ENCODE data around the gene GDAP1L1. TPM values are rescaled to one million over a fixed set of nuclear protein-coding genes. Genes with fewer than 3 reads are reported as not detected.

The GDAP1L1 gene
- total RNA-seq, 1 donor from 2014 or later = not detected

- no peaks in the 10 kb centered on the region for H3K4me1 Mint-ChIP-seq
- H3K4me3 Mint-ChIP-seq = no peak overlapping the region
- no peak overlapping the region for H3K27ac Mint-ChIP-seq
- no peaks in the 10 kb centered on the region for H3K36me3 Mint-ChIP-seq (ENCODE audit: low read depth)
- H3K27me3 Mint-ChIP-seq = peaks cover 13% of the 10 kb centered on the region
- intact Hi-C loops (cut with micrococcal nuclease) = no loop called here
- H3K9me3 Mint-ChIP-seq = no peaks in the 10 kb centered on the region
- DNase-seq = no peak
Observed at GRCh38 chr20:44251284-44251683, 4.2 kb downstream of the GDAP1L1 start.

GRCh38 chr20:44253528-44253927 is 6.4 kb downstream of the GDAP1L1 start:
- H3K27me3 Mint-ChIP-seq = peaks cover 2% of the 10 kb centered on the region
- H3K9me3 Mint-ChIP-seq = no peaks in the 10 kb centered on the region
- no peaks in the 10 kb centered on the region for H3K4me1 Mint-ChIP-seq
- no peak overlapping the region for H3K4me3 Mint-ChIP-seq
- H3K36me3 Mint-ChIP-seq (ENCODE audit: low read depth) = no peaks in the 10 kb centered on the region
- no peak overlapping the region for H3K27ac Mint-ChIP-seq
- intact Hi-C loops (cut with micrococcal nuclease) = no loop called here
- no peak for DNase-seq

- H3K27me3 Mint-ChIP-seq = no peaks in the 10 kb centered on the region
- H3K4me3 Mint-ChIP-seq = no peak overlapping the region
- H3K9me3 Mint-ChIP-seq = no peaks in the 10 kb centered on the region
- no peak for DNase-seq
- H3K4me1 Mint-ChIP-seq = no peaks in the 10 kb centered on the region
- H3K36me3 Mint-ChIP-seq (ENCODE audit: low read depth) = no peaks in the 10 kb centered on the region
- H3K27ac Mint-ChIP-seq = no peak overlapping the region
- intact Hi-C loops (cut with micrococcal nuclease) = no loop called here
Observed at GRCh38 chr20:44254073-44254472, 7.0 kb downstream of the GDAP1L1 start.

- no peaks in the 10 kb centered on the region for H3K9me3 Mint-ChIP-seq
- H3K27me3 Mint-ChIP-seq = no peaks in the 10 kb centered on the region
- no peak overlapping the region for H3K27ac Mint-ChIP-seq
- H3K4me3 Mint-ChIP-seq = no peak overlapping the region
- H3K4me1 Mint-ChIP-seq = no peaks in the 10 kb centered on the region
- no peak for DNase-seq
- H3K36me3 Mint-ChIP-seq (ENCODE audit: low read depth) = no peaks in the 10 kb centered on the region
- intact Hi-C loops (cut with micrococcal nuclease) = no loop called here
Observed at GRCh38 chr20:44255942-44256341, 8.8 kb downstream of the GDAP1L1 start.

- H3K27ac Mint-ChIP-seq = no peak overlapping the region
- no peak for DNase-seq
- intact Hi-C loops (cut with micrococcal nuclease) = no loop called here
- no peaks in the 10 kb centered on the region for H3K36me3 Mint-ChIP-seq (ENCODE audit: low read depth)
- no peaks in the 10 kb centered on the region for H3K27me3 Mint-ChIP-seq
- no peaks in the 10 kb centered on the region for H3K4me1 Mint-ChIP-seq
- H3K9me3 Mint-ChIP-seq = no peaks in the 10 kb centered on the region
- no peak overlapping the region for H3K4me3 Mint-ChIP-seq
Observed at GRCh38 chr20:44256961-44257360, 9.9 kb downstream of the GDAP1L1 start.

- H3K4me1 Mint-ChIP-seq = no peaks in the 10 kb centered on the region
- DNase-seq = no peak
- H3K27ac Mint-ChIP-seq = no peak overlapping the region
- no peaks in the 10 kb centered on the region for H3K36me3 Mint-ChIP-seq (ENCODE audit: low read depth)
- intact Hi-C loops (cut with micrococcal nuclease) = no loop called here
- H3K9me3 Mint-ChIP-seq = no peaks in the 10 kb centered on the region
- no peak overlapping the region for H3K4me3 Mint-ChIP-seq
- H3K27me3 Mint-ChIP-seq = no peaks in the 10 kb centered on the region
Observed at GRCh38 chr20:44258226-44258890, 11.2 kb downstream of the GDAP1L1 start.

GRCh38 chr20:44264287-44264686 is 17.2 kb downstream of the GDAP1L1 start:
- H3K36me3 Mint-ChIP-seq (ENCODE audit: low read depth) = no peaks in the 10 kb centered on the region
- no peak overlapping the region for H3K27ac Mint-ChIP-seq
- intact Hi-C loops (cut with micrococcal nuclease) = no loop called here
- DNase-seq = no peak
- no peaks in the 10 kb centered on the region for H3K27me3 Mint-ChIP-seq
- no peaks in the 10 kb centered on the region for H3K4me1 Mint-ChIP-seq
- no peaks in the 10 kb centered on the region for H3K9me3 Mint-ChIP-seq
- no peak overlapping the region for H3K4me3 Mint-ChIP-seq

- no peak for DNase-seq
- intact Hi-C loops (cut with micrococcal nuclease) = no loop called here
- Mint-ChIP-seq H3K4me3 (no peak overlapping the region), H3K4me1 (no peaks in the 10 kb centered on the region), H3K27me3 (no peaks in the 10 kb centered on the region), H3K36me3 (ENCODE audit: low read depth) (no peaks in the 10 kb centered on the region), H3K9me3 (no peaks in the 10 kb centered on the region), H3K27ac (no peak overlapping the region)
Observed at GRCh38 chr20:44268802-44269201, 21.7 kb downstream of the GDAP1L1 start.

GRCh38 chr20:44271915-44272663 is 25.0 kb downstream of the GDAP1L1 start:
- intact Hi-C loops (cut with micrococcal nuclease) = no loop called here
- no peak overlapping the region for H3K27ac Mint-ChIP-seq
- DNase-seq = peak; percentile 62

GRCh38 chr20:44273231-44274215 is 26.4 kb downstream of the GDAP1L1 start:
- no peak overlapping the region for H3K4me3 Mint-ChIP-seq
- no peak for DNase-seq
- no peaks in the 10 kb centered on the region for H3K9me3 Mint-ChIP-seq
- no peaks in the 10 kb centered on the region for H3K36me3 Mint-ChIP-seq (ENCODE audit: low read depth)
- intact Hi-C loops (cut with micrococcal nuclease) = no loop called here
- no peaks in the 10 kb centered on the region for H3K27me3 Mint-ChIP-seq
- no peak overlapping the region for H3K27ac Mint-ChIP-seq
- H3K4me1 Mint-ChIP-seq = no peaks in the 10 kb centered on the region

More at GRCh38 chr20:44271915-44272663, 25.0 kb downstream of the GDAP1L1 start:
- Mint-ChIP-seq H3K4me3 (no peak overlapping the region), H3K36me3 (ENCODE audit: low read depth) (no peaks in the 10 kb centered on the region), H3K27me3 (no peaks in the 10 kb centered on the region), H3K4me1 (no peaks in the 10 kb centered on the region), H3K9me3 (no peaks in the 10 kb centered on the region)

GRCh38 chr20:44274303-44275017 is 27.4 kb downstream of the GDAP1L1 start:
- H3K27me3 Mint-ChIP-seq = no peaks in the 10 kb centered on the region
- no peaks in the 10 kb centered on the region for H3K36me3 Mint-ChIP-seq (ENCODE audit: low read depth)
- no peaks in the 10 kb centered on the region for H3K4me1 Mint-ChIP-seq
- no peak overlapping the region for H3K4me3 Mint-ChIP-seq
- no peak overlapping the region for H3K27ac Mint-ChIP-seq
- no peak for DNase-seq
- no peaks in the 10 kb centered on the region for H3K9me3 Mint-ChIP-seq
- intact Hi-C loops (cut with micrococcal nuclease) = no loop called here

GRCh38 chr20:44279228-44279627 is 32.1 kb downstream of the GDAP1L1 start:
- no peaks in the 10 kb centered on the region for H3K4me1 Mint-ChIP-seq
- H3K36me3 Mint-ChIP-seq (ENCODE audit: low read depth) = no peaks in the 10 kb centered on the region
- no peak for DNase-seq
- intact Hi-C loops (cut with micrococcal nuclease) = no loop called here
- no peak overlapping the region for H3K27ac Mint-ChIP-seq
- no peaks in the 10 kb centered on the region for H3K27me3 Mint-ChIP-seq
- H3K4me3 Mint-ChIP-seq = no peak overlapping the region
- no peaks in the 10 kb centered on the region for H3K9me3 Mint-ChIP-seq

GRCh38 chr20:44280387-44280786 is 33.3 kb downstream of the GDAP1L1 start:
- Mint-ChIP-seq H3K4me3 (no peak overlapping the region), H3K4me1 (no peaks in the 10 kb centered on the region), H3K27me3 (no peaks in the 10 kb centered on the region), H3K9me3 (no peaks in the 10 kb centered on the region), H3K27ac (no peak overlapping the region), H3K36me3 (ENCODE audit: low read depth) (no peaks in the 10 kb centered on the region)
- intact Hi-C loops (cut with micrococcal nuclease) = no loop called here
- no peak for DNase-seq

Data from activated CD4-positive, alpha-beta T cell treated with anti-CD3 and anti-CD28 coated beads, Interleukin-2, amount 10 ng/mL, durations not matched to agents 24 days and 14 days (primary cell).